ENCODE measurements around the gene FRMPD2.
A peak's percentile ranks its signal among the peaks of the same experiment; 100 is the strongest.
"Not testable (repeated sequence)": the region's sequence is repeated elsewhere in the genome, so short reads cannot be mapped to it uniquely, and the experiment has no call there.

The FRMPD2 gene

GRCh38 chr10:48233559-48234005 lies 40.9 kb downstream of the FRMPD2 start:
- DNase-seq (ENCODE audit: low spot score), result no peak

- DNase-seq (ENCODE audit: low spot score), result no peak
Observed at GRCh38 chr10:48232717-48233447, 41.6 kb downstream of the FRMPD2 start.

- DNase-seq (ENCODE audit: low spot score), result no peak
Observed at GRCh38 chr10:48231699-48232315, 42.7 kb downstream of the FRMPD2 start.

GRCh38 chr10:48231178-48231577 lies 43.3 kb downstream of the FRMPD2 start:
- no peak for DNase-seq (ENCODE audit: low spot score)

GRCh38 chr10:48227213-48227612 lies 47.3 kb downstream of the FRMPD2 start:
- DNase-seq (ENCODE audit: low spot score), result no peak

- DNase-seq (ENCODE audit: low spot score), result no peak
Observed at GRCh38 chr10:48224979-48225560, 49.4 kb downstream of the FRMPD2 start.

GRCh38 chr10:48224296-48224695 lies 50.2 kb downstream of the FRMPD2 start:
- no peak for DNase-seq (ENCODE audit: low spot score)

GRCh38 chr10:48221814-48222213 lies 52.7 kb downstream of the FRMPD2 start:
- no peak for DNase-seq (ENCODE audit: low spot score)

GRCh38 chr10:48221031-48221430 lies 53.5 kb downstream of the FRMPD2 start:
- DNase-seq (ENCODE audit: low spot score), result not testable (repeated sequence)

GRCh38 chr10:48219194-48219593 lies 55.3 kb downstream of the FRMPD2 start:
- no peak for DNase-seq (ENCODE audit: low spot score)

GRCh38 chr10:48216744-48217143 lies 57.8 kb downstream of the FRMPD2 start:
- no peak for DNase-seq (ENCODE audit: low spot score)

- DNase-seq (ENCODE audit: low spot score), result no peak
Observed at GRCh38 chr10:48216204-48216505, 58.3 kb downstream of the FRMPD2 start.

GRCh38 chr10:48215486-48216203 lies 58.9 kb downstream of the FRMPD2 start:
- peak; percentile 33 for DNase-seq (ENCODE audit: low spot score)

GRCh38 chr10:48214716-48215485 lies 59.6 kb downstream of the FRMPD2 start:
- no peak for DNase-seq (ENCODE audit: low spot score)

- no peak for DNase-seq (ENCODE audit: low spot score)
Observed at GRCh38 chr10:48213047-48213446, 61.4 kb downstream of the FRMPD2 start.

- DNase-seq (ENCODE audit: low spot score), result no peak
Observed at GRCh38 chr10:48211777-48212176, 62.7 kb downstream of the FRMPD2 start.

GRCh38 chr10:48210966-48211365 lies 63.5 kb downstream of the FRMPD2 start:
- DNase-seq (ENCODE audit: low spot score), result no peak

- DNase-seq (ENCODE audit: low spot score), result no peak
Observed at GRCh38 chr10:48210391-48210790, 64.1 kb downstream of the FRMPD2 start.

- no peak for DNase-seq (ENCODE audit: low spot score)
Observed at GRCh38 chr10:48209241-48209640, 65.3 kb downstream of the FRMPD2 start.

GRCh38 chr10:48207853-48208252 lies 66.6 kb downstream of the FRMPD2 start:
- no peak for DNase-seq (ENCODE audit: low spot score)

GRCh38 chr10:48206482-48207250 lies 67.8 kb downstream of the FRMPD2 start:
- DNase-seq (ENCODE audit: low spot score), result no peak

Measured in kidney capillary endothelial cell (primary cell).